GM23338 (cell line): Measurements from ENCODE around the gene MCU. TPM values are rescaled to one million over a fixed set of nuclear protein-coding genes. Genes with fewer than 3 reads are reported as not detected.

Experiments used
- ATAC-seq: fragments of 200-7000 bp; cut with Tn5 transposase; 3 replicates; pipeline ENCODE4 v1.9.1; 2020
- DNase-seq: peaks from one replicate; pipeline ENCODE4 v3.0.0-alpha.2; 2015; ENCODE audit warnings: low spot score
- H2AFZ ChIP-seq: fragments of 200-600 bp; sonication (generic); 2 replicates; pipeline ENCODE4 v1.8.0; 2016; ENCODE audit warnings: antibody characterized with exemption, mild to moderate bottlenecking, moderate library complexity
- H3F3A ChIP-seq: fragments of 200-600 bp; sonication (generic); replicated peaks from 2 replicates; pipeline ENCODE4 v1.8.0; 2017; ENCODE audit warnings: antibody characterized with exemption, mixed run types, low read depth
- H3K27ac ChIP-seq: fragments of 200-600 bp; sonication (generic); 2 replicates; pipeline ENCODE4 v1.6.1; 2016; ENCODE audit warnings: low read depth
- H3K27me3 ChIP-seq: fragments of 200-600 bp; sonication (generic); 2 replicates; pipeline ENCODE4 v1.8.0; 2016; ENCODE audit warnings: mild to moderate bottlenecking, mixed run types, moderate library complexity; ENCODE audit not compliant: insufficient read depth
- H3K36me3 ChIP-seq: fragments of 200-600 bp; sonication (generic); 2 replicates; pipeline ENCODE4 v1.8.0; 2016; ENCODE audit warnings: mild to moderate bottlenecking; ENCODE audit not compliant: insufficient read depth
- H3K4me1 ChIP-seq: fragments of 200-600 bp; sonication (generic); 2 replicates; pipeline ENCODE4 v1.8.0; 2016; ENCODE audit warnings: mild to moderate bottlenecking, moderate library complexity; ENCODE audit not compliant: insufficient read depth
- H3K4me2 ChIP-seq: fragments of 200-600 bp; sonication (generic); 2 replicates; pipeline ENCODE4 v1.7.1; 2017; ENCODE audit warnings: mixed run types
- H3K4me3 ChIP-seq: fragments of 200-600 bp; sonication (generic); 2 replicates; pipeline ENCODE4 v1.6.1; 2016; ENCODE audit warnings: mixed run types
- H3K79me2 ChIP-seq: fragments of 200-600 bp; sonication (generic); replicated peaks from 2 replicates; pipeline ENCODE4 v1.8.0; 2017; ENCODE audit warnings: mild to moderate bottlenecking; ENCODE audit not compliant: insufficient read depth
- H3K9me2 ChIP-seq: fragments of 200-600 bp; sonication (generic); 2 replicates; pipeline ENCODE4 v1.8.0; 2017; ENCODE audit not compliant: insufficient read depth
- H4K20me1 ChIP-seq: fragments of 200-600 bp; sonication (generic); replicated peaks from 2 replicates; pipeline ENCODE4 v1.8.0; 2017; ENCODE audit warnings: mild to moderate bottlenecking; ENCODE audit not compliant: insufficient read depth
- H3K27ac Mint-ChIP-seq: 2 replicates; pipeline ENCODE4 v1.8.0; 2020; ENCODE audit warnings: inconsistent platforms, mild to moderate bottlenecking, moderate library complexity, mixed read lengths
- H3K27me3 Mint-ChIP-seq: 3 replicates; pipeline ENCODE4 v1.8.0; 2022; ENCODE audit warnings: low read depth, mild to moderate bottlenecking, moderate library complexity, mixed read lengths, inconsistent platforms; ENCODE audit not compliant: insufficient read depth, poor library complexity
- H3K36me3 Mint-ChIP-seq: 3 replicates; pipeline ENCODE4 v1.8.0; 2021; ENCODE audit warnings: low read depth, mild to moderate bottlenecking, inconsistent platforms, moderate library complexity, mixed read lengths
- H3K4me1 Mint-ChIP-seq: 3 replicates; pipeline ENCODE4 v1.8.0; 2020; ENCODE audit warnings: mild to moderate bottlenecking, inconsistent platforms, mixed read lengths
- H3K4me3 Mint-ChIP-seq: 3 replicates; pipeline ENCODE4 v1.8.0; 2021; ENCODE audit warnings: moderate library complexity, mild to moderate bottlenecking, inconsistent platforms, mixed read lengths
- H3K9me3 Mint-ChIP-seq: 3 replicates; pipeline ENCODE4 v1.8.0; 2020; ENCODE audit warnings: moderate library complexity, mild to moderate bottlenecking, inconsistent platforms, mixed read lengths
- CTCF ChIP-seq, 2 experiments: fragments of 200-600 bp in 1 of 2; sonication (generic) in 1 of 2; conservative IDR thresholded peaks; 2 replicates each; pipeline versions ENCODE4 v1.5.1 to v1.6.1; 2016 to 2017; ENCODE audit warnings: antibody characterized with exemption in 2 of 2, low read depth in 2 of 2, mild to moderate bottlenecking in 2 of 2, moderate library complexity in 1 of 2
- JUNB ChIP-seq: IDR thresholded peaks from one replicate; pipeline ENCODE4 v1.6.1; 2016; ENCODE audit warnings: antibody characterized with exemption; ENCODE audit not compliant: unreplicated experiment
- STAT1 ChIP-seq: IDR thresholded peaks from one replicate; pipeline ENCODE4 v1.6.1; 2016; ENCODE audit warnings: antibody characterized with exemption; ENCODE audit not compliant: unreplicated experiment
- ZNF114 ChIP-seq: fragments of 250-450 bp; sonication (Bioruptor Pico); IDR thresholded peaks from 2 replicates; pipeline ENCODE4 v1.5.0; 2020; ENCODE audit warnings: mild to moderate bottlenecking, moderate library complexity
- ZNF331 ChIP-seq: fragments of 250-450 bp; sonication (Bioruptor Pico); IDR thresholded peaks from 2 replicates; pipeline ENCODE4 v1.5.0; 2020; ENCODE audit warnings: low read depth, mild to moderate bottlenecking, moderate library complexity
- polyA plus RNA-seq: library from polyadenylated mRNA; unstranded; fragments of >200 nt; fragmentation: Nextera tagmentation; extraction: Ambion mirVana; gene quantifications from 2 replicates; pipeline ENCODE4 v1.2.1, GENCODE V29; 2016
- total RNA-seq: library from RNA; depleted of rRNA; stranded (reverse); fragments of >200 nt; shearing (Covaris generic); gene quantifications from 2 replicates; pipeline ENCODE4 v1.2.3, GENCODE V29; 2014
- TF ChIP-seq, protein P1 (sequence below): fragments of 250-450 bp; sonication (Bioruptor Pico); IDR thresholded peaks from 2 replicates; pipeline ENCODE4 v1.5.0; 2020; ENCODE audit warnings: mild to moderate bottlenecking, moderate library complexity
- TF ChIP-seq, protein P2 (sequence below): IDR thresholded peaks from 2 replicates; pipeline ENCODE4 v1.6.1; 2016; ENCODE audit warnings: antibody characterized with exemption

MCU gene
- total and polyA plus RNA-seq, 2 experiments from 2014 or later: 41.8 to 68.2 TPM

DNA sequence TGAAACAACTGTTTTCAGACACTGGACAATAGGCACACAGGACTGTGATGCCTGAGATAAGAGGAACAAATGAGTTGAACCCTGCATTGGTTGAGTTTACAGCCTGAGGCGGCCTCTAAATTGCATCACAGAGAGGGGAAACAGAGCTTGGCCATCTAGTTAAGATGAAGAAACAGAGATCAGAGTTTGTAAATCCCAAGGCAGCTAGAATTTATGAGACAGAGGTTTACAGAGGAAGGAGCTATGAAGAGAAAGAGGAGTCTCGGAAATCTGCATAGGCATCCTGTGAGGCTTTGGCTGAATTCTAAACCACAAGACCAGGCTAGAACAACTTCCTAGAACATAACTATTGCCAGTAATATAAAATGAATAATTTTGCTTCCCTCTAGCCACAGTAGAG, 160.6 kb downstream of the MCU start (continued):
- no peak for TF ChIP-seq CTCF (conservative IDR thresholded peaks at IDR 0.05; ENCODE audit: low read depth in 2 of 2)
- TF ChIP-seq, protein P1, sequence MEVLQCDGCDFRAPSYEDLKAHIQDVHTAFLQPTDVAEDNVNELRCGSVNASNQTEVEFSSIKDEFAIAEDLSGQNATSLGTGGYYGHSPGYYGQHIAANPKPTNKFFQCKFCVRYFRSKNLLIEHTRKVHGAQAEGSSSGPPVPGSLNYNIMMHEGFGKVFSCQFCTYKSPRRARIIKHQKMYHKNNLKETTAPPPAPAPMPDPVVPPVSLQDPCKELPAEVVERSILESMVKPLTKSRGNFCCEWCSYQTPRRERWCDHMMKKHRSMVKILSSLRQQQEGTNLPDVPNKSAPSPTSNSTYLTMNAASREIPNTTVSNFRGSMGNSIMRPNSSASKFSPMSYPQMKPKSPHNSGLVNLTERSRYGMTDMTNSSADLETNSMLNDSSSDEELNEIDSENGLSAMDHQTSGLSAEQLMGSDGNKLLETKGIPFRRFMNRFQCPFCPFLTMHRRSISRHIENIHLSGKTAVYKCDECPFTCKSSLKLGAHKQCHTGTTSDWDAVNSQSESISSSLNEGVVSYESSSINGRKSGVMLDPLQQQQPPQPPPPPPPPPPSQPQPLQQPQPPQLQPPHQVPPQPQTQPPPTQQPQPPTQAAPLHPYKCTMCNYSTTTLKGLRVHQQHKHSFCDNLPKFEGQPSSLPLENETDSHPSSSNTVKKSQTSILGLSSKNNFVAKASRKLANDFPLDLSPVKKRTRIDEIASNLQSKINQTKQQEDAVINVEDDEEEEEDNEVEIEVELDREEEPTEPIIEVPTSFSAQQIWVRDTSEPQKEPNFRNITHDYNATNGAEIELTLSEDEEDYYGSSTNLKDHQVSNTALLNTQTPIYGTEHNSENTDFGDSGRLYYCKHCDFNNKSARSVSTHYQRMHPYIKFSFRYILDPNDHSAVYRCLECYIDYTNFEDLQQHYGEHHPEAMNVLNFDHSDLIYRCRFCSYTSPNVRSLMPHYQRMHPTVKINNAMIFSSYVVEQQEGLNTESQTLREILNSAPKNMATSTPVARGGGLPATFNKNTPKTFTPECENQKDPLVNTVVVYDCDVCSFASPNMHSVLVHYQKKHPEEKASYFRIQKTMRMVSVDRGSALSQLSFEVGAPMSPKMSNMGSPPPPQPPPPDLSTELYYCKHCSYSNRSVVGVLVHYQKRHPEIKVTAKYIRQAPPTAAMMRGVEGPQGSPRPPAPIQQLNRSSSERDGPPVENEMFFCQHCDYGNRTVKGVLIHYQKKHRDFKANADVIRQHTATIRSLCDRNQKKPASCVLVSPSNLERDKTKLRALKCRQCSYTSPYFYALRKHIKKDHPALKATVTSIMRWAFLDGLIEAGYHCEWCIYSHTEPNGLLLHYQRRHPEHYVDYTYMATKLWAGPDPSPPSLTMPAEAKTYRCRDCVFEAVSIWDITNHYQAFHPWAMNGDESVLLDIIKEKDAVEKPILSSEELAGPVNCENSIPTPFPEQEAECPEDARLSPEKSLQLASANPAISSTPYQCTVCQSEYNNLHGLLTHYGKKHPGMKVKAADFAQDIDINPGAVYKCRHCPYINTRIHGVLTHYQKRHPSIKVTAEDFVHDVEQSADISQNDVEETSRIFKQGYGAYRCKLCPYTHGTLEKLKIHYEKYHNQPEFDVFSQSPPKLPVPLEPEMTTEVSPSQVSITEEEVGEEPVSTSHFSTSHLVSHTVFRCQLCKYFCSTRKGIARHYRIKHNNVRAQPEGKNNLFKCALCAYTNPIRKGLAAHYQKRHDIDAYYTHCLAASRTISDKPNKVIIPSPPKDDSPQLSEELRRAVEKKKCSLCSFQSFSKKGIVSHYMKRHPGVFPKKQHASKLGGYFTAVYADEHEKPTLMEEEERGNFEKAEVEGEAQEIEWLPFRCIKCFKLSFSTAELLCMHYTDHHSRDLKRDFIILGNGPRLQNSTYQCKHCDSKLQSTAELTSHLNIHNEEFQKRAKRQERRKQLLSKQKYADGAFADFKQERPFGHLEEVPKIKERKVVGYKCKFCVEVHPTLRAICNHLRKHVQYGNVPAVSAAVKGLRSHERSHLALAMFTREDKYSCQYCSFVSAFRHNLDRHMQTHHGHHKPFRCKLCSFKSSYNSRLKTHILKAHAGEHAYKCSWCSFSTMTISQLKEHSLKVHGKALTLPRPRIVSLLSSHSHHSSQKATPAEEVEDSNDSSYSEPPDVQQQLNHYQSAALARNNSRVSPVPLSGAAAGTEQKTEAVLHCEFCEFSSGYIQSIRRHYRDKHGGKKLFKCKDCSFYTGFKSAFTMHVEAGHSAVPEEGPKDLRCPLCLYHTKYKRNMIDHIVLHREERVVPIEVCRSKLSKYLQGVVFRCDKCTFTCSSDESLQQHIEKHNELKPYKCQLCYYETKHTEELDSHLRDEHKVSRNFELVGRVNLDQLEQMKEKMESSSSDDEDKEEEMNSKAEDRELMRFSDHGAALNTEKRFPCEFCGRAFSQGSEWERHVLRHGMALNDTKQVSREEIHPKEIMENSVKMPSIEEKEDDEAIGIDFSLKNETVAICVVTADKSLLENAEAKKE (CRISPR knock-in tag): no peak
- TF ChIP-seq JUNB: no peak
- TF ChIP-seq STAT1: no peak
- no peak for TF ChIP-seq ZNF114
- TF ChIP-seq, protein P2, sequence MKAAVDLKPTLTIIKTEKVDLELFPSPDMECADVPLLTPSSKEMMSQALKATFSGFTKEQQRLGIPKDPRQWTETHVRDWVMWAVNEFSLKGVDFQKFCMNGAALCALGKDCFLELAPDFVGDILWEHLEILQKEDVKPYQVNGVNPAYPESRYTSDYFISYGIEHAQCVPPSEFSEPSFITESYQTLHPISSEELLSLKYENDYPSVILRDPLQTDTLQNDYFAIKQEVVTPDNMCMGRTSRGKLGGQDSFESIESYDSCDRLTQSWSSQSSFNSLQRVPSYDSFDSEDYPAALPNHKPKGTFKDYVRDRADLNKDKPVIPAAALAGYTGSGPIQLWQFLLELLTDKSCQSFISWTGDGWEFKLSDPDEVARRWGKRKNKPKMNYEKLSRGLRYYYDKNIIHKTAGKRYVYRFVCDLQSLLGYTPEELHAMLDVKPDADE: no peak
- TF ChIP-seq ZNF331 (CRISPR knock-in tag): no peak

GRCh38 chr10:72855129-72855528, 163.2 kb downstream of the MCU start:
- no peaks in the 10 kb centered on the region for H3K4me1 Mint-ChIP-seq
- no peaks in the 10 kb centered on the region for H4K20me1 ChIP-seq
- no peak for ATAC-seq
- no peaks in the 10 kb centered on the region for H3K27me3 ChIP-seq
- H2AFZ ChIP-seq: no peak overlapping the region
- DNase-seq: no peak
- H3K4me1 ChIP-seq: no peaks in the 10 kb centered on the region
- peaks cover 19% of the 10 kb centered on the region for H3K9me3 Mint-ChIP-seq
- H3K9me2 ChIP-seq: no peaks in the 10 kb centered on the region
- H3K36me3 Mint-ChIP-seq: peaks cover 16% of the 10 kb centered on the region; the same call in 2 of the 3 replicates
- H3K36me3 ChIP-seq: no peaks in the 10 kb centered on the region
- H3K27ac ChIP-seq: no peak overlapping the region
- no peak overlapping the region for H3K4me3 ChIP-seq
- no peak overlapping the region for H3K27ac Mint-ChIP-seq
- no peaks in the 10 kb centered on the region for H3K79me2 ChIP-seq
- no peaks in the 10 kb centered on the region for H3K27me3 Mint-ChIP-seq
- no peaks in the 10 kb centered on the region for H3F3A ChIP-seq
- no peak overlapping the region for H3K4me3 Mint-ChIP-seq
- no peak overlapping the region for H3K4me2 ChIP-seq
- TF ChIP-seq CTCF (conservative IDR thresholded peaks at IDR 0.05; ENCODE audit: low read depth in 2 of 2): no peak
